Hematopoietic multipotent progenitor cell (in vitro differentiated cells): Measurements from ENCODE around the gene PIK3IP1. TPM values are rescaled to one million over a fixed set of nuclear protein-coding genes. Genes with fewer than 3 reads are reported as not detected.
"Not testable (repeated sequence)": the region's sequence is repeated elsewhere in the genome, so short reads cannot be mapped to it uniquely, and the experiment has no call there.

Experiments
- DNase-seq, 3 donors: peaks; one replicate each; pipeline ENCODE4 v3.0.0-alpha.2; 2011 to 2015; ENCODE audit warnings: low read depth in 2 of 3, low spot score in 2 of 3
- total RNA-seq: library from RNA; depleted of rRNA; stranded (reverse); fragments of >200 nt; gene quantifications from one replicate; pipeline ENCODE4 v1.2.3, GENCODE V29; 2012

The PIK3IP1 gene
- total RNA-seq, 1 donor: 67.9 TPM

DNA sequence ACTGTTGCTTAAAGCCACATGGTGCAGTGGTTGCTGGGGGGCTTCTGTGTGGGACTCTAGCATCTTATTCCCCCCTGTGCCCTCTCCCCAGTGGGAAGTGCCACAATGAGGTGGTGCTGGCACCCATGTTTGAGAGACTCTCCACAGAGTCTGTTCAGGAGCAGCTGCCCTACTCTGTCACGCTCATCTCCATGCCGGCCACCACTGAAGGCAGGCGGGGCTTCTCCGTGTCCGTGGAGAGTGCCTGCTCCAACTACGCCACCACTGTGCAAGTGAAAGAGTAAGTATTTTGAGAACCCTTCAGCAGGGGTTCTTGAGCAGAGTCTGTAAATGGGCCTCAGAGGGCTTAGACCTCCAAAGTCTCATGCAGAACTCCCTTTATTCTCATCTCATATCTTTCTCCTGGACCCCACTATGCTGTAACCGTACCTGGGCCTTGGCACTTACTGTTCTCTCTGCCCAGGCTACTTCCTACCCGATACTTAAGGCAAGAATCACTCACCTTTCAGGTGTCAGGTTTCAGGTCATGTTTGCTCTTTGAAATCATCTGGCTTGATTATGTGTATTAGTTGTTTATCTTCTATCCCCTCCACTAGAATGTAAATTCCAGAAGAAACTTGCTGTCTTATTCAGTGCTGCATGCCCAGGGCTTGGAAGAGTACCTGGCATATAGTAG is 32.4 kb downstream of the PIK3IP1 start:
- DNase-seq: no peak

- no peak for DNase-seq
Observed at GRCh38 chr22:31253949-31254348, 38.3 kb downstream of the PIK3IP1 start.

- no peak for DNase-seq
Observed at GRCh38 chr22:31250740-31251600, 41.3 kb downstream of the PIK3IP1 start.

- no peak for DNase-seq
Observed at GRCh38 chr22:31248965-31249958, 43.0 kb downstream of the PIK3IP1 start.

- peak; percentile 37 to 86 (median 73) for DNase-seq
Observed at GRCh38 chr22:31248138-31248745, 44.0 kb downstream of the PIK3IP1 start.

DNA sequence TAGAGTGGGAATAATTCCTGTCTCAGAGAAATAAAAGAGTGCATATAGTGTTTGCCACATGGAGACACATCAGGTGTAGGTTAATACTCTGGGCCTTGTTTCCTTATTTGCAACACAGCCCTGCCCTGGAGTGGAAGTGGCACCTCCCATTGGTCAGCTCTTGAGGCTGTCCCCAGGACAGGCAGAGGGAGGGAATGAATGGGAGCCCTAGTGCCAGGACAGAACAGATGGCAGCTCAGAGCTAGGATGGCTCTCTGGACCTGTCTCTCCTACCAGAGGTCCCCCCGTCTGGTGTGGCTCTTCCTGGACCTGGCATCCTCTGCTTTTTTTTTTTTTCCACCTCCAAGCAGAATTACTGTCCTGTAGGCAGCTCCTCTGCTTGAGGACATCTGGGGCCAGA is 44.6 kb downstream of the PIK3IP1 start:
- no peak for DNase-seq

GRCh38 chr22:31246687-31247086 is 45.6 kb downstream of the PIK3IP1 start:
- DNase-seq: no peak

DNA sequence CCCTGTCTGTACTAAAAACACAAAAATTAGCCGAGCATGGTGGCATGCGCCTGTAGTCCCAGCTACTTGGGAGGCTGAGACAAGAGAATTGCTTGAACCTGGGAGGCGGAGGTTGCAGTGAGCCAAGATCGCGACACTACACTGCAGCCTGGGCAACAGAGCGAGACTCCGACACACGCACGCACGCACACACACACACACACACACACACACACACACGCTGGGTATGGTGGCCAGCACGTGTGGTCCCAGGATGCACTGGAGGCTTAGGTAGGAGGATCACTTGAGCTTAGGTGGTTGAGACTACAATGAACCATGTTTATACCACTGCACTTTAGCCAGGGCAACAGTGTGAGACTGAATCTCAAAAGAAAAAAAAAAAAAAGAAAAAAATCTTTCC is 46.3 kb downstream of the PIK3IP1 start:
- DNase-seq: not testable (repeated sequence)

DNA sequence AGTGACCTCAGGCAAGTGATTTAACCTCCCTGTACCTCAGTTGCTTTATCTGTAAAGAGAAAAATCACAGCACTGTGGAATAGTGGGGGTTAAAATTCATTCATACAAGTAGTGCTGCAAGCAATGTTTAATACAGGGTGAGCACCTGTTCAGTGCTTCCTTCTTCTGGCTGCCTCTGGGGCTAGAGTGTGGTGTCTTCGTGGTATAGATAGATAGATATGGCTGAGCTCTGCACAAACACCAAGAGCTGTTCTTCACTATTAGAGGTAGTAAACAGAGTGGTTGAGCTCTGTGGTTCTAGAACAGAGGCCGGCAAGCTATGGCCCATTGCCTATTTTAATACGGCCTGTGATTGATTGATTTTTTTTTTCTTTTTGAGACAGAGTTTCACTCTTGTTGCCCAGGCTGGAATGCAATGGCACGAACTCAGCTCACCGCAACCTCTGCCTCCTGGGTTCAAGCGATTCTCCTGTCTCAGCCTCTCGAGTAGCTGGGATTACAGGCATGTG is 47.3 kb downstream of the PIK3IP1 start:
- DNase-seq: no peak

- DNase-seq: no peak
Observed at GRCh38 chr22:31244046-31244942, 48.0 kb downstream of the PIK3IP1 start.

DNA sequence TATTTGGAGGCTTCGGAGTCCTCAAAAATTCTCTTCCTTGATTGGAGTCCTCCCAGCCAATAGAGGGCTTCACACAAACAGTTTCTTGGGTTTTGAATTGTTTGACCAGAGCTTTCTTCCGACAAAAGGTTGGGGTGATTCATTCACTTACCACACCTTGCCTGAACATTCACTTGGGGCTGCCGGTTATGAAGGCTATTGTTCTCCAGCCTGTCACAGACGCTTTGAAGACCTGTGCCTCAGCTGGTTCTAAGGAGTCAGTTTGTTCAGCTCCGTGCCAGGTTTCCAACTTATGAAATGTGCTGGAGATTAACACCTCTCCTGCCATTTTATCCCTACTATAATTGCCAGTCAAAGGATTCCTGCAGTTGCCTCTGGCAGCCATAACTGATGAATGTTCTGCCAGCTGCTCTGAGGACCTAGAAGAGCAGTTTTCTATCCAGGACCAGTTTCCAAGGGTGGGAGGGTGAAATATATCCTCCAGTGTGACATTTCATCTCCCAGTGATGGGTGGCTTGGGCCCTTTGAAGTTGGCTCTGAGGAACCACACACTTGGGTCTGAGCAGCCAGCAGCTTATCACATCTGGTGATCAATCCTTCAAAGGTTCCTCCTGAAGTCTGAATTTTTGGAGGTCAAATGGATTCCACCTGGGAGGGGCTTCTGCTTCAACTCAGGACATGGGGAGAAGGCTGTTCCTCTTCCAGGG is 48.8 kb downstream of the PIK3IP1 start:
- DNase-seq: no peak

- DNase-seq: no peak
Observed at GRCh38 chr22:31241936-31242335, 50.4 kb downstream of the PIK3IP1 start.

GRCh38 chr22:31241200-31241599 is 51.1 kb downstream of the PIK3IP1 start:
- no peak for DNase-seq

DNA sequence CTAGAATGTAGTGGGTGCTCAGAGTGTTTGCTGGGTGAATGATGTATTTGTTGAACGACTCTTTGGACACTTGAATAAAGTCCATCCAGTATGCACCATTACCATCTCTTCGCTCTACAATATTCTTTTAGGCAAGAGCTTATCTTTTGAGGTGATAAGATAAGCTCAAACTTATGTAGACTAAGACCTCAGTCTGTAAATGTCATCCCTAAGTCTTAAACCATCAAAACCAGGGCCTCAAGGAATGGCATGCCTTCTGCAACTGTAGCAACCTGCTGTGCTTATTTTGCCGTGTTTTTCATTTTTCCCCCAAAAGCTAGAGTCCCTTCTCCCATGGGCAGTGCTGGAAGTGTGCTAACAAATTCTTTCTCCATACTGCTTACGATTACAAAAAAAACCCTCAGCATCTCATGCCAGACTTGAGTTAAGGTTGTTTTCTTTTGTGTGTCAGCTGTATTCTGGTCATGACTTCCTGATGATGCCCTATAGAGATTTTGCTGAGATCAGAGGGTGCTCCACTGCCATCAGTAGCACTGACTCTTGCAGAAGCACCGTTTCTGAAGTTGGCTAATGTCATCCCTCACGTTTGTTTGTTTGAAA is 52.4 kb downstream of the PIK3IP1 start:
- no peak for DNase-seq

- no peak for DNase-seq
Observed at GRCh38 chr22:31238057-31238456, 54.2 kb downstream of the PIK3IP1 start.

DNA sequence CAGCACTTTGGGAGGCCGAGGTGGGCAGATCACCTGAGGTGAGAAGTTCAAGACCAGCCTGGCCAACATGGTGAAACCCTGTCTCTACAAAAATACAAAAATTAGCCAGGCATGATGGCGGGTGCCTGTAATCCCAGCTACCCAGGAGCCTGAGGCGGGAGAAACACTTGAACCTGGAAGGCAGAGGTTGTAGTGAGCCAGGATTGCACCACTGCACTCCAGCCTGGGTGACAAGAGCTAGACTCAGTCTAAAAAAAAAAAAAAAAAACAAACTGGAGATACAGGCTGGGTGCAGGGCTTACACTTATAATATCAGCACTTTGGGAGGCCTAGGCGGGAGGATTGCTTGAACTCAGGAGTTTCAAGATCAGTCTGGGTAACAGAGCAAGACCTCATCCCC is 56.2 kb downstream of the PIK3IP1 start:
- DNase-seq: not testable (repeated sequence)

- peak in 1 of 3 donors; percentile 56 for DNase-seq
Observed at GRCh38 chr22:31235081-31235480, 57.2 kb downstream of the PIK3IP1 start.

GRCh38 chr22:31233001-31233400 is 59.3 kb downstream of the PIK3IP1 start:
- peak in 2 of 3 donors; percentile 66 to 74 for DNase-seq
